Stimulated activated CD8-positive, alpha-beta memory T cell treated with anti-CD3 and anti-CD28 coated beads, Interleukin-4, amount 100 ng/mL, for 24 hours (primary cell): ENCODE measurements around the gene CFAP298.

Source experiments
- DNase-seq: peaks from one replicate; pipeline ENCODE4 v3.0.0-alpha.2; 2020; ENCODE audit warnings: low read depth

Gene CFAP298

GRCh38 chr21:32599091-32599490, 13.1 kb downstream of the CFAP298 start:
- DNase-seq = no peak

GRCh38 chr21:32597205-32597604, 15.0 kb downstream of the CFAP298 start:
- no peak for DNase-seq

- no peak for DNase-seq
Measured at GRCh38 chr21:32595431-32595830, 16.7 kb downstream of the CFAP298 start.

GRCh38 chr21:32593690-32594089, 18.5 kb downstream of the CFAP298 start:
- no peak for DNase-seq

- DNase-seq = no peak
Measured at GRCh38 chr21:32592929-32593502, 19.2 kb downstream of the CFAP298 start.

- DNase-seq = no peak
Measured at GRCh38 chr21:32590130-32590529, 22.0 kb downstream of the CFAP298 start.

- no peak for DNase-seq
Measured at GRCh38 chr21:32587651-32588050, 24.5 kb downstream of the CFAP298 start.

- no peak for DNase-seq
Measured at GRCh38 chr21:32587120-32587519, 25.1 kb downstream of the CFAP298 start.

- DNase-seq = no peak
Measured at GRCh38 chr21:32585970-32586369, 26.2 kb downstream of the CFAP298 start.

- DNase-seq = no peak
Measured at GRCh38 chr21:32585042-32585710, 27.0 kb downstream of the CFAP298 start, which contains the start of gene TCP10L. TSS of gene TCP10L (minus strand) at chr21:32585523. CDS start at chr21:32584304, 1,219 bp downstream.

- DNase-seq = no peak
Measured at GRCh38 chr21:32584472-32584871, 27.7 kb downstream of the CFAP298 start.

- no peak for DNase-seq
Measured at GRCh38 chr21:32581732-32582131, 30.4 kb downstream of the CFAP298 start.

GRCh38 chr21:32580949-32581348, 31.2 kb downstream of the CFAP298 start:
- no peak for DNase-seq

GRCh38 chr21:32578107-32578691, 34.0 kb downstream of the CFAP298 start:
- DNase-seq = no peak

GRCh38 chr21:32576011-32576410, 36.2 kb downstream of the CFAP298 start:
- no peak for DNase-seq

- DNase-seq = no peak
Measured at GRCh38 chr21:32574946-32575925, 36.9 kb downstream of the CFAP298 start.

- no peak for DNase-seq
Measured at GRCh38 chr21:32572574-32573420, 39.4 kb downstream of the CFAP298 start.

GRCh38 chr21:32570456-32570855, 41.7 kb downstream of the CFAP298 start:
- no peak for DNase-seq

GRCh38 chr21:32569261-32570230, 42.6 kb downstream of the CFAP298 start:
- DNase-seq = peak; percentile 71

GRCh38 chr21:32567626-32568025, 44.6 kb downstream of the CFAP298 start:
- no peak for DNase-seq
